NT2/D1 (cell line): ENCODE data around the gene AP1AR.

Source experiments
- DNase-seq: peaks from one replicate; pipeline ENCODE4 v3.0.0-alpha.2; 2011; ENCODE audit warnings: low read depth, low spot score
- H3K27me3 ChIP-seq: 2 replicates; pipeline ENCODE4 v1.6.0; 2011; ENCODE audit warnings: mild to moderate bottlenecking; ENCODE audit not compliant: insufficient read length, insufficient read depth
- H3K36me3 ChIP-seq: 2 replicates; pipeline ENCODE4 v1.6.1; 2011; ENCODE audit warnings: mild to moderate bottlenecking, low read length, mixed read lengths; ENCODE audit not compliant: insufficient read depth, insufficient read length
- H3K4me1 ChIP-seq: 2 replicates; pipeline ENCODE4 v1.5.1; 2011; ENCODE audit not compliant: insufficient read depth, insufficient read length
- H3K4me3 ChIP-seq: 2 replicates; pipeline ENCODE4 v1.5.1; 2011; ENCODE audit warnings: low read depth; ENCODE audit not compliant: insufficient read length
- H3K9ac ChIP-seq: 2 replicates; pipeline ENCODE4 v1.6.0; 2011; ENCODE audit warnings: low read depth; ENCODE audit not compliant: insufficient read length
- H3K9me3 ChIP-seq: 2 replicates; pipeline ENCODE4 v1.5.1; 2011; ENCODE audit warnings: mild to moderate bottlenecking, low read length; ENCODE audit not compliant: insufficient read depth
- SUZ12 ChIP-seq: IDR thresholded peaks from 2 replicates; pipeline ENCODE4 v1.6.1; 2011; ENCODE audit not compliant: insufficient read length, insufficient read depth; ENCODE audit errors: extremely low read depth
- YY1 ChIP-seq: IDR thresholded peaks from 2 replicates; pipeline ENCODE4 v1.6.1; 2011; ENCODE audit not compliant: insufficient read length, insufficient read depth
- ZNF274 ChIP-seq: IDR thresholded peaks from 2 replicates; pipeline ENCODE4 v1.6.1; 2011; ENCODE audit warnings: mild to moderate bottlenecking, low read depth, low read length

AP1AR gene

DNA sequence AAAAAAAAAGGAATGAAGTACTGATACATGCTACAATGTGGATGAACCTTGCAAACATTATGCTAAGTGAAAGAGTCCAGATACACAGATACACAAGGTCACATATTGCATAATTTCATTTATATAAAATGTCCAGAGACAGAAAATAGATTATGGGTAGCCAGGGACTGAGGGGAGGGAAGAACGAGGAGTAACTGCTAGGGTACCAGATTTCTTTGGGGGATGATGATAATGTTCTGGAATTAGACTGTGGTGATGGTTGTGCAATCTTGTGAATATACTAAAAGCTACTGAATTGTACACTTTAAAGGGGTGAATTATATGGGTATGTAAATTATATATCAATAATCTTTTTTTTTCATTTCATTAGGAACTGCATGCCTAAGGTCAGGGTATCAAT lies 20.8 kb upstream of the AP1AR start:
- Histone ChIP-seq H3K4me1 (no peaks in the 10 kb centered on the region), H3K4me3 (no peak overlapping the region), H3K36me3 (no peaks in the 10 kb centered on the region), H3K9ac (no peak overlapping the region), H3K27me3 (no peaks in the 10 kb centered on the region), H3K9me3 (peaks cover 7% of the 10 kb centered on the region; the same call in 1 of the 2 replicates)
- TF ChIP-seq SUZ12 (no peak), YY1 (no peak), ZNF274 (no peak)
- no peak for DNase-seq

DNA sequence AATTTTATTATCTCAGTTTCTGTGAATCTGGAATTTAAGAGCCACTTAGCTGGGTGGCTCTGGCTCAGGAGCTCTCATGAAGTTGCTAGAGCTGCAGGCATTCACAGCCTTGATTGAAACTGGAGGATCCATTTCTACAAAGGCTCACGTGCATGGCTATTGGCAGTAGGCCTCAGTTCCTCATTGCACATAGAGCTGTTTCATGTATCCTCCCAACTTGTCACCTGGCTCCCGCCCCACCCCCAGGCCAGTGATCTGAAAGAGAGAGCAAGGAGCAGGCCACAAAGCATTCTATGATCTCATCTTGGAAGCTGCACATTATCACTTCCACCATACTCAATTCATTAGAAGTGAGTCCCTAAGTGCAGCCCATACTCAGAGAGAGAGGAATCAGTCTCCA lies 18.5 kb upstream of the AP1AR start:
- Histone ChIP-seq H3K4me1 (no peaks in the 10 kb centered on the region), H3K36me3 (no peaks in the 10 kb centered on the region), H3K27me3 (no peaks in the 10 kb centered on the region), H3K9ac (no peak overlapping the region), H3K4me3 (no peak overlapping the region), H3K9me3 (peaks cover 7% of the 10 kb centered on the region; the same call in 1 of the 2 replicates)
- TF ChIP-seq ZNF274 (no peak), YY1 (no peak), SUZ12 (no peak)
- no peak for DNase-seq

DNA sequence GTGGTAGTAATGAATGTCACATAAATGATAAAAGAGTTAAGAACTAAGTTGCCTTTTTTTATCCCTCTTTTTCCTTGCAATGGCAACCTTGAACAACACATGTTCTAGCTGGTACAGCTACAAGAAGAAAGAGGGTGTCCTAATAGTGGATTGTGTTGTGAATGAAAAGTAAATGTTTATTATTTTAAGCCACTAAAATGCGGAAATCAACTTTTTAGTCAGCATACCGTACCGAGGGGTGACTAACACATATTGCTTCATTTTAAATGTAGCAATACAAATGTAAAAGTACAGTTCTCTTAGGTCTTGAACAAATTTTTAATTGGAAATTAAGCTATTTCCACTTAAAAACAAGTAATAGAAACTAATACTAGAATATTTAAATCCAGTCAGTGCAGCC lies 17.7 kb upstream of the AP1AR start:
- H3K4me1 ChIP-seq: no peaks in the 10 kb centered on the region
- no peak overlapping the region for H3K4me3 ChIP-seq
- TF ChIP-seq SUZ12 (no peak), YY1 (no peak), ZNF274 (no peak)
- H3K27me3 ChIP-seq: no peaks in the 10 kb centered on the region
- peaks cover 7% of the 10 kb centered on the region; the same call in 1 of the 2 replicates for H3K9me3 ChIP-seq
- H3K36me3 ChIP-seq: no peaks in the 10 kb centered on the region
- H3K9ac ChIP-seq: no peak overlapping the region
- no peak for DNase-seq

DNA sequence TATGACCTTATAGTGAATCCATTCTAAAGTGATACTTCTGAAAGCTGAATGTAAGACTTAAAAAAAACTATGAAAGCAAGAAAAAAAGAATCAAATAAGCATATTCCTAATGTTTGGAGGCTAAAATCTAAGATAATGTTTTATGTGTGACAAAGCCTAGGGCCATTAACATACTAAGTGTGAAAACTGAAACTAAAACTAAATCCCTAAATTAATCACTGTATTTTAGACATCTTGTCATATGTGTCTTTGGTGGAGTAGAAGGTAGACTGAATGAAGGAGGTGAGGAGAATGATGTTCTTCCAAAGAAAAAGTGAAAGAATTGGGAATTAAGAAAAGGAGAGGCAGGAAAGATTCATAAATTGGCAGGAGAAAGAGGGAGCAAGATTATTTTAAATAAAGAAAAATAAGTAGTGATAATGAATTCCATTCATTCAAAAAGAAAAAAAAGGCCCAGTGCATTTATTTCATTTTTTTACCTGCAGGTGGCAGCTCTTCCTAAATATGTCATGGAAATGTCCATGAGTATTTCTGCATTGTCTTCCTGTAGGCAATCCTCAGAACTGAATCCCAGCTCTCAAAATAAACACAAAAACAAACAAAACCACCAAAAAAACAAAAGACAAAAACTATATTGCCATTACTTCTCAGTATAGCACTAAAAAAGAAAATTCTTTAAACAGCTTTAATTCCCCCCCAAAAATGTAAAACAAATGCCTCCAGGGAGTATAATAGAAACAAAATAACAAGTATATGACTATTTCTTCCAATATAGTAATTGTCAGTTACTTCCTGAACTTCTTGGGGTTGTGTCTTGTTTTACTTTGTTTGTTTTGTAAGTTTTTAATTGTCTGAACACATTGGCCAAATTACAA lies 17.0 kb upstream of the AP1AR start:
- no peak overlapping the region for H3K9ac ChIP-seq
- no peaks in the 10 kb centered on the region for H3K4me1 ChIP-seq
- no peak for TF ChIP-seq ZNF274
- TF ChIP-seq YY1: no peak
- TF ChIP-seq SUZ12: no peak
- peaks cover 7% of the 10 kb centered on the region; the same call in 1 of the 2 replicates for H3K9me3 ChIP-seq
- no peak overlapping the region for H3K4me3 ChIP-seq
- no peaks in the 10 kb centered on the region for H3K27me3 ChIP-seq
- DNase-seq: no peak
- no peaks in the 10 kb centered on the region for H3K36me3 ChIP-seq

DNA sequence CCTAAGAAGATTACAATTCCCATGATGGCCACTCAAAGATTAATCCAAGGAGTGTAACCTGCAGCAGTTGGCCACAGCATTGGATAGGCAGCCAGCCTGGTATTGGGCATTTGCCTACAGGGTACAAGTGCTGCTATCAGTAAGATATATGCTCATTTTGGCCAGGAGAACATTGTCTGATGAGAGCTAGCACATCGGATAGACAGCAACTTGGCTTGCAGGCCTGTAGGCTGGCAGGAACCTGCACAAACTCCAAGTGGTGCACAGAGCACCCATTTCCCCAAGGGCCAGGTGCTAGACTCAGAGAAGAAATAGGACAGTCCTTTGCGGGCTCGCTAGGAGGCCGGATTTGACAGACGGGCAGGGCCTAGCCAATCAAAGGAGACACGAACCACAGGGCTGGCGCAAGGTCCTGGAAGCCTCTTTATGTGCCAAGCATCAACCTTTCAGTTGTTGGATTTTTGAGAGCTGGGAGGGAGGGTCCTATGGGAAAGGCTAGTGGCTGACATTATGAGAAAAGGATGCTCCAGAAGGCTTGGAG lies 11.7 kb upstream of the AP1AR start:
- H3K27me3 ChIP-seq: no peaks in the 10 kb centered on the region
- TF ChIP-seq YY1 (no peak), ZNF274 (no peak)
- H3K9me3 ChIP-seq: peaks cover 16% of the 10 kb centered on the region; the same call in 1 of the 2 replicates
- H3K4me1 ChIP-seq: no peaks in the 10 kb centered on the region
- DNase-seq: no peak
- H3K4me3 ChIP-seq: no peak overlapping the region
- H3K9ac ChIP-seq: no peak overlapping the region
- no peaks in the 10 kb centered on the region for H3K36me3 ChIP-seq

DNA sequence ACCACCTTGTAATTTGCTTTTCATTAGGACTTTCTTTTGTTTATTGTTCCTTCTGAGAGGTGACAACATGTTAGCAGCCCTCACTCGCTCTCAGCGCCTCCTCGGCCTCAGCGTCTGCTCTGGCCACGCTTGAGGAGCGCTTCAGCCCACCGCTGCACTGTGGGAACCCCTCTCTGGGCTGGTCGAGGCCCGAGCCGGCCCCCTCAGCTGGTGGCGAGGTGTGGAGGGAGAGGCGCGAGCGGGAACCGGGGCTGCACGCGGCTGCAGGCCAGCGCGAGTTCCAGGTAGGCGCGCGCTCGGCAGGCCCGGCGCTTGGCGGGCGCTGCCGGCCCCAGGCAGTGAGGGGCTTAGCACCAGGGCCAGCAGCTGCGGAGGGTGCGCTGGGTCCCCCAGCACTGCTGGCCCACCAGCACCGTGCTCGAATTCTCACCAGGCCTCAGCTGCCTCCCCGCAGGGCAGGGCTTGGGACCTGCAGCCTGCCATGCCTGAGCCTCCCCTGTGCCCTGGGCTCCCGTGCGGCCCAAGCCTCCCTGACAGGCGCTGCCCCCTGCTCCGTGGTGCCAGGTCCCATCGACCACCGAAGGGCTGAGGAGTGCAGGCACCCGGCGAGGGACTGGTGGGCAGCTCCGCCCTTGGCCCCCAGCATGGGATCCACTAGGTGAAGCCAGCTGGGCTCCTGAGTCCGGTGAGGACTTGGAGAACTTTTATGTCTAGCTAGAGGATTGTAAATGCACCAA lies 9.2 kb upstream of the AP1AR start:
- TF ChIP-seq ZNF274 (no peak), SUZ12 (no peak), YY1 (no peak)
- no peak for DNase-seq
- Histone ChIP-seq H3K4me3 (no peak overlapping the region), H3K9ac (no peak overlapping the region), H3K27me3 (no peaks in the 10 kb centered on the region), H3K9me3 (peaks cover 16% of the 10 kb centered on the region; the same call in 1 of the 2 replicates), H3K4me1 (no peaks in the 10 kb centered on the region), H3K36me3 (no peaks in the 10 kb centered on the region)

DNA sequence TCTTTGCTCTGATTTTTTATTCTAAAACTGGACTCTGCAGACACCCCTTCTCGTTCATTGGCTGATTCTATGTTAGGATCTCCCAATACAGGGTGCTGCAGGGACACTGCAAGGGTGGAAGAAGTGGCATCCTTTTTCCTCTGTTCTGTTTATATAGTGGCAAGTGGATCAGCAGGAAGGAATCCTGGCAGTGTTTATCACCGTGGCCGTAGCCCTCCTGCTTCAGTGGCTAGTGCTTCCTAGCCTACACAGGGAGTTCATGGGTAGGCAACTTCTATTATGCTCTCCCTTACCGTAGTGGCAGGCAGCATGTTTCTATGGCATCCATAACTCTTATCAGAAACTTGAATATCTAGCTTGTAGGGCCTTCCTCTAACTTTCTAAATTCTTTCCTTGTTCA lies 6.4 kb upstream of the AP1AR start:
- no peak for DNase-seq
- Histone ChIP-seq H3K27me3 (no peaks in the 10 kb centered on the region), H3K4me1 (no peaks in the 10 kb centered on the region), H3K9me3 (peaks cover 16% of the 10 kb centered on the region; the same call in 1 of the 2 replicates), H3K9ac (no peak overlapping the region), H3K4me3 (no peak overlapping the region), H3K36me3 (no peaks in the 10 kb centered on the region)
- TF ChIP-seq ZNF274 (no peak), SUZ12 (no peak), YY1 (no peak)
